Activated CD8-positive, alpha-beta memory T cell treated with anti-CD3 and anti-CD28 coated beads for 1 hour (primary cell): ENCODE results near the gene TMEM8B.

Experiments
- DNase-seq, 2 donors: peaks; one replicate each; pipeline ENCODE4 v3.0.0-alpha.2; 2020; ENCODE audit warnings: low read depth in 1 of 2; ENCODE audit errors: extremely low read depth in 1 of 2

TMEM8B gene

GRCh38 chr9:35836595-35836994 lies 7.6 kb downstream of the TMEM8B start:
- DNase-seq = no peak

DNA sequence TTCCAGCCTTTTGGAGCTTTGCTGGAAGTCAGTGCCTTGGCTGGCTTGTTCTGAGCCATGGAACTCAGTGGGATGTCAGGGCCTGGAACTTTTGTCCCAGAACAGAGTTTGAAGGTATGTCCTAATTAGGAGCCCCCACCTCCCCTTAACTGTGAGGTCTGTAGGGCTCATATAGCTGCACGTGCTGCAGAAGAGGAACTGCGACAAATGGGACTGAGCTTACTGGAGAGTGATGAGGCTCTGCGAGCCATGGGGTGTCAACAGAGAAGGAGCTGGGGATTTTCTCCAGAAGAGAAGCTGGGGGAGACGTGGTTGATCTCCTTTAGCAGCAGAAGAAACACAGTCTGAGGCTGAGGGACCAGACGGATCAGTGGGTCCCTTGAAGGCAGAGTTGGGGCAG lies 10.9 kb downstream of the TMEM8B start:
- DNase-seq = no peak

DNA sequence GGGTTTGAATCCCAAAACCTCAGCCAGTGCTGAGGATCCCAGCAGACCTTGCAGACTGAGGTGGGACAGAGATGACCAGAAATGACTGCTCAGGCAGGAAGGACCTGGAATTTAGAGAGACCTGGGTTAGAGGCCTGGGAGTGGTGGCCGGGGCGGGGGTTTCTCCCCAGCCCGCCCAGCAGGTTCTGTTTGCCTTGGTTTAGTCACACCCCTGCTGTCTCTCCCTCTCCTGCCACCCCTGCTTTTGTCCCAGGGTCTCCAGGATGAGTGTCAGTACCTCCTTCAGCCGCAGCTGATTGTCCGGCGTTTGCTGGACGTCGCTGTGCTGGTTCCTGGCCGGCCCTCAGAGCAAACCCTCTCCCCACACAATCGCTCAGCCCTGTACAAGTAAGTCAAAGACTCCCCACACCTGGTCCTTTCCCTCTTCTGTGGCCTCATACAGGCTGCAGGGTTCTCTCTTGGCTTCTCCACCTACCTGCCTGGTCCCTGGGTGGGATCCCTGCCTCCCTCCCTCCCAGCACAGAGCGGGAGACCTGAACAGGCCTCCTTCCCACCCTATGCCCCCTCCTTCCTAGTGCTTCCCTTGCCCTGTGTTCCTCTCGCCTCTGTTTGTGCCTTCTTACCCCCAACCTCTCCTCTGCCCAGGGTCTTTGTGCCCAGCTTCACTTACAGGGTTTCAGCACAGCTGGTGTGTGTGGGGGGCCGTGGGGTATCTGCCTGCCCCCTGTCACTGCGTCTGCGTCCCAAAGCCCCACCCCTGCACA lies 12.0 kb downstream of the TMEM8B start:
- no peak for DNase-seq

DNA sequence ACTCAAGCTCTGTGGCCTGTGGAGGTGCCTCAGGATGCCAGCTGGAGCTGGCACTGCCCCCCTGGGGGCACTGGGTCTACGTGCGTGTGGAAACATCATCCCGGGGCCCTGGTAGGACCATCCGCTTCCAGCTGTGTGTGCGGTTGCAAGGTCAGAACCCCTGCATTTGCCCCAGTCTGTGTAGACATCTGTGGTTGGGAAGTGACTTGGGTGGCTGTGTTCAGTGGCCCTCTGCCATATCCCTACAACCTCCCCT lies 12.5 kb downstream of the TMEM8B start:
- no peak for DNase-seq

GRCh38 chr9:35842020-35842745 lies 13.2 kb downstream of the TMEM8B start:
- DNase-seq = no peak

- no peak for DNase-seq
Observed at GRCh38 chr9:35842795-35843194, 13.8 kb downstream of the TMEM8B start.

GRCh38 chr9:35844628-35845270 lies 15.7 kb downstream of the TMEM8B start:
- no peak for DNase-seq

- no peak for DNase-seq
Observed at GRCh38 chr9:35845824-35846771, 17.1 kb downstream of the TMEM8B start.

- no peak for DNase-seq
Observed at GRCh38 chr9:35847792-35848572, 19.0 kb downstream of the TMEM8B start.

DNA sequence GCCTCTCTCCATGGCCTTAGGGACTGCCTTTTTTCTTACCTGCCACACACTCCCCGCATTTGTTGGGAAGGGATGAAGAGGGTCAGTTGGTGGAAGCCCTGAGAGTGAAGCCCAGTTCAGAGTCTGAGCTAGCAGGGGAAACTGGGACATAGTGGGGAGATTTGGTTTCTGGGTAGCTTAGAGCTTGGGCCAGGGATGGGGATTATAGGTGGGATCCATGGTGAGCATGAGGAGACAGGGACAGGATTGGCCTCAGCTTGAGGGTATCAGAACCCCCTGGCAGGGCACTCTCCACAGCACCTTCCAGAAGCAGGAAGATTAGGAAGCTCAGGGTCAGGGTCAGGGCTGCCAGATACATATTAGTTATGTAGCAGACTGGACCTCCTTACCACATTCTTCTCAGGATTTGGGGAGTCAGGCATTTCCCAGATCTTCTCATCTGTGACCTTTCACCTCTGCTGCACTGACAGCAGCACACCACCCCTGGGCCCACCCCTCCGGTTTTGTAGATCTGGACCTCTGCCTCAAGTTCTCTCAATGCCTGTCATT lies 23.3 kb downstream of the TMEM8B start:
- no peak for DNase-seq

DNA sequence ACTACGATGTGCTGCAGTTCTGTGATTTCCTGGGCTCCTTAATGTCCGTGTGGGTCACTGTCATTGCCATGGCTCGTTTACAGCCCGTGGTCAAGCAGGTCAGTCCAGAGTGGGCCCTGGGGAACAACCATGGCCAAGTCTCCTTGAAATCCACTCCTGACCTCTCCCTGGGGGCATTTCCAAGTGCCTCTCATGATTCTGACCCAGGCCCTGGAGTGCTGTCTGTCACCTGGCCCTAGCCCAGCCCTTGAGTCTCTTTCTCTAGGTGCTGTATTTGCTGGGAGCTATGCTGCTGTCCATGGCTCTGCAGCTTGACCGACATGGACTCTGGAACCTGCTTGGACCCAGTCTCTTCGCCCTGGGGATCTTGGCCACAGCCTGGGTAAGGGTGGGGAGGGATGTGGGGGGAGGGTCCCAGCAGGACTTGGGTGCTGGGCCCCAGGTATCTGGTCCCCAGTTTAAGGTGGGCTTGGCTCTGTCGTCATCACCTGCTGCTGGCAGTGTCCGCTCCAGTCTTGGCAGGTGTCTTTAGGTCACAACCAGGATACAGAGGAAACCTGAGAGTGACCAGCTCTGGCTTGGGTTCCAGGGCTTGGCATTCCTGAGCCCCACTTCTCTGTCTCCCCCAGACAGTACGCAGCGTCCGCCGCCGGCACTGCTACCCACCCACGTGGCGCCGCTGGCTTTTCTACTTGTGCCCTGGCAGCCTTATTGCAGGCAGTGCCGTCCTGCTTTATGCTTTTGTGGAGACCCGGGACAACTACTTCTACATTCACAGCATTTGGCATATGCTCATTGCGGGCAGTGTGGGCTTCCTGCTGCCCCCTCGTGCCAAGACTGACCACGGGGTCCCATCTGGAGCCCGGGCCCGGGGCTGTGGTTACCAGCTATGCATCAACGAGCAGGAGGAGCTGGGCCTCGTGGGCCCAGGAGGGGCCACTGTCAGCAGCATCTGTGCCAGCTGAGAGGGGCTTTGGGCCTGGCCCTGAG lies 24.1 kb downstream of the TMEM8B start:
- DNase-seq = no peak

DNA sequence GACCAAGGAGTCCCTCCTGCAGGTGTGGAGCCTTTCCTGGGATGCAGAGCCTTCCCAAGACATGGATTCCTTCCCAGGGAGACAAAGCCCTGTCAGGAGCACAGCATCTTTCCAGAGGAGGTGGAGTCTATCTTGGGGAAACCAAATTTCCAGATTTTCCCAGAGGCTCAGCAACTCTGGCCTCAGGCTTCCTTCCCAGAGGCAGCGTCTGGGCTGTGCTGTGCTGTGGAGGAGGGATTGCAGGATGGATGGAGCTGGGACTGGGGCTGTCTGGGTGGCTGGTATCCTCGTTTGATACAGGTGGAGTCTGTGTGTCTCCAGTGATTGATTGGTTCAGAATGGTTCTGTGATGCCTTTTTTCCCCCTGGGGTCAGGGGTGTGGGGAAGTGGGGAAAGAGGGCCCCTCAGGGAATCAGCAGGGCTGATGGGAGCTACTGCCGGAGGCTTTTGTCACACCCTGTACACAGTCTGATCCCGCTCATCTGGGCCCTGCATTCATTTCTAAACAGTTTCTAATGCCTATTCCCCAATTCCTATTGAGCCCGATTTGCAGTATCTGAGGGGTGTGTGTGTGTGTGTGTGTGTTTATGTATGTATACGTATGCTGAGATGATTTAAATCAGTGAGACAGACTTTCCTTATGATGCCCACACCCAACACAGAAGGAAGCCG lies 25.2 kb downstream of the TMEM8B start:
- DNase-seq = no peak

DNA sequence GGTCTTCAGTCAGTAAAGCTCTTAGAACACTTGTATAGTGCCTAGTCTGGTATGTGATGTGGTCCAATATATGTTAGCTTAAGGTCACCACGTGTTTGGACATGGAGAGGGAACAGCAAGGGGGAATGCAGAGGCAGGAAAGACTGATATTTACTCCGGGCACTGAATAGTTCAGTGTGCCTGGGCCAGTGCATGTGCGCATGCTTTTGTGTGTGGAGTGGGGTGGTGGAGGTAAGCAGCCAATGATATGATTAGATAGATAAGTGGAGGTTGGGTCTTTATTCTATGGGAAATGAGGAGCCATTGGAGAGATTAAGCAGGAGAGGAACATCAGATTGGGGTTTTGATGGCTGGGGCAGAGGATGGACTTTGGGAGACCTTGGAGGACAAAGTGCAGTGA lies 27.2 kb downstream of the TMEM8B start:
- DNase-seq = no peak

DNA sequence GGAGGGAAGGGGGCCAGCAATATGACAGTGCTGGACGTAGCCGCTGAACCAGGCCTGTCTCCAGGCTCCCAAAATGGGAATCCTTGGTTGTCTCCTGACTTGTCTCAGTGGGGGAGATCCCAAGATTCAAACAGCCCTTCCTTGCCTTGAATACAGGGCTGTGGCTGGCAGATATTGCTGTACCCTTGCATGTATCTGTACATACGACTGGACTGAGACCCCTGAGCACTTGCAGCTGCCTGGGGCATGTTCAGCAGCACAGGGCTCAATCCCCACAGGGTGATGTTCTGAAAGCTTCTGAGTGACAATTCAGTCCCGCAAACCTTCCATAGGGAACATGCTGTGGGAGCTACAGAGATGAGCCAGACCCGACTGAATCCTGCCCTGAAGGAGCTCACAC lies 27.9 kb downstream of the TMEM8B start:
- no peak for DNase-seq

DNA sequence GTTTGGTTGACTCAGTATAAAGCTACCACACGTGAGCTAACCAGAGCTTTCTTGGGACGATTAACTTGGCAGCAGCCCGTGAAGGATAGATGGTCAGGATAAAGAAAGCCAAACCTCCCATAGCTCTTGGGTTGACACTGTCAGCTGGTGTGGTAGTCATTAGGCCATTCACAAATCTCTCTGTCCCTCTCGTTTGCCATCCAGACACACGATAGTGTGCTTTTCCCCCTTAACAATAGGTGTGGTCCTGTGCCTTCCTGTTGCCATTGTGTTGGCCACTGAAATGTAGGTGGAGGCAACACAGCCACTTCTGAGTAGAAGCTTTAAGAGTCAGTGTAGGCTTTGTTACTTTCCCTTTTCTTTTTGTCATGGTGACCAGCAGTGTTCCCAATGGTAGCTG lies 29.4 kb downstream of the TMEM8B start:
- no peak for DNase-seq

- no peak for DNase-seq
Observed at GRCh38 chr9:35859310-35859989, 30.4 kb downstream of the TMEM8B start.

- no peak for DNase-seq
Observed at GRCh38 chr9:35859990-35860339, 30.9 kb downstream of the TMEM8B start.
